ENCODE measurements around the gene RFC2. TPM values are rescaled to one million over a fixed set of nuclear protein-coding genes. Genes with fewer than 3 reads are reported as not detected.

RFC2 gene
- total and polyA plus RNA-seq, 8 donors, result 17.0 to 48.1 (median 37.7) TPM

GRCh38 chr7:74222851-74223710 is 31.1 kb downstream of the RFC2 start:
- intact Hi-C loops (cut with DNase I), result no loop called here
- Histone ChIP-seq H3K9me3 (no peaks in the 10 kb centered on the region), H3K36me3 (peaks cover 0 to 51% of the 10 kb centered on the region in 2 donors), H3K27ac (no peak overlapping the region), H3K4me1 (peaks cover 0 to 48% of the 10 kb centered on the region in 2 donors), H3K27me3 (no peaks in the 10 kb centered on the region), H3K4me3 (no peak overlapping the region)
- DNase-seq, result peak in 1 of 4 donors; percentile 52
- ATAC-seq, result no peak
- TF ChIP-seq CTCF (IDR thresholded peaks at IDR 0.05), result no peak

DNA sequence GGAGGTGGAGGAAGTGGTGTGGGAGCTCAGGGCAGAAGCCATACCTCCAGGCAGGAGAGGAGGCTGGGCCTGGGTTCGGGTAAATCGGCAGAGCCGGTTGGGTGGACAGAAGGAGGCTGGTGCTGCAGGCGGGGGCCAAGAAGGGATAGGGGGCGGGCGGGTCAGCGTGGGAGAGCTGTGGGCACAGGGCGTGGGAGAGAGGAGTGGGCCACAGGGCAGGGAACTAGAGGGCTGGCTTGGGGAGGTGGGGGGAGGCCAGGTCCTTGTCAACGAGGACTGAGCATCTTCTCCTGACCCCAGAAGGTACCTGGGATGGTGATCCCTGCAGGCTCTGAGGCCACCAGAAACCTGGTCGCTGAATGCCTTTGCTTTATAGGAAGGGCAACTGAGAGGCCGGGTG is 32.5 kb downstream of the RFC2 start:
- ATAC-seq, result no peak
- peak in 1 of 4 donors; percentile 50 for DNase-seq
- Histone ChIP-seq H3K9me3 (no peaks in the 10 kb centered on the region), H3K4me3 (no peak overlapping the region), H3K4me1 (peaks cover 0 to 50% of the 10 kb centered on the region in 2 donors), H3K27ac (no peak overlapping the region), H3K27me3 (no peaks in the 10 kb centered on the region), H3K36me3 (peaks cover 0 to 49% of the 10 kb centered on the region in 2 donors)
- intact Hi-C loops (cut with DNase I), result no loop called here
- TF ChIP-seq CTCF (IDR thresholded peaks at IDR 0.05), result no peak

GRCh38 chr7:74220229-74220628 is 34.0 kb downstream of the RFC2 start:
- Histone ChIP-seq H3K27me3 (no peaks in the 10 kb centered on the region), H3K4me1 (peaks cover 0 to 52% of the 10 kb centered on the region in 2 donors), H3K36me3 (peaks cover 0 to 54% of the 10 kb centered on the region in 2 donors), H3K9me3 (no peaks in the 10 kb centered on the region), H3K27ac (peak overlapping the region in 1 of 2 donors; percentile 23), H3K4me3 (no peak overlapping the region)
- ATAC-seq (no peak), DNase-seq (no peak)
- TF ChIP-seq CTCF (IDR thresholded peaks at IDR 0.05), result no peak
- intact Hi-C loops (cut with DNase I), result no loop called here

GRCh38 chr7:74219416-74219815 is 34.8 kb downstream of the RFC2 start:
- ATAC-seq, result no peak
- H3K36me3 ChIP-seq, result peaks cover 0 to 46% of the 10 kb centered on the region in 2 donors
- intact Hi-C loops (cut with DNase I), result no loop called here

More at GRCh38 chr7:74219416-74219815, 34.8 kb downstream of the RFC2 start:
- Histone ChIP-seq H3K4me1 (peaks cover 0 to 47% of the 10 kb centered on the region in 2 donors), H3K4me3 (no peak overlapping the region), H3K27ac (no peak overlapping the region), H3K9me3 (no peaks in the 10 kb centered on the region), H3K27me3 (no peaks in the 10 kb centered on the region)
- peak in 1 of 4 donors; percentile 72 for DNase-seq
- TF ChIP-seq CTCF (IDR thresholded peaks at IDR 0.05), result no peak

All from left lung (tissue), 10 donors.